ENCODE results near the gene TPGS2.
A peak's percentile ranks its signal among the peaks of the same experiment; 100 is the strongest.
"Not testable (repeated sequence)": the region's sequence is repeated elsewhere in the genome, so short reads cannot be mapped to it uniquely, and the experiment has no call there.

The TPGS2 gene

DNA sequence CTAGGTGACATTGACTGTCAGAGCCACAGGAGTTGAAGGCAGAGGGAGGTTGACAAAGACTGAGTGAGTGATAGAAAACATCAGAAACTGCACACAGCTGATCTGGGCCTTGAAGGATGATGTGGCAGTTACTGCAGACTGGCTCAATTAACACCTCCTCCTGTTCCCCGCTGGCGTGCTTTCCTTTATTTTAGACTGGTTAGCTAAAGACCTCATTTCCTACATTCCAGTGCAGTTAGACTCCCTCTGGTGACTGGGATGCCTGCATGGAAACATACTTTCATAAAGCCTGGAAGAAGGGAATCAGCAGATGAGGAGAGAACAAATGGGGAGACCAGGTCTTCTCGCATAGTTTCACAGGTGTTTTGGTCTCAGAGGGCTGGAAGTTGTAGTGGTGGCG lies 7.1 kb downstream of the TPGS2 start:
- no peak for DNase-seq (ENCODE audit: low spot score)

DNA sequence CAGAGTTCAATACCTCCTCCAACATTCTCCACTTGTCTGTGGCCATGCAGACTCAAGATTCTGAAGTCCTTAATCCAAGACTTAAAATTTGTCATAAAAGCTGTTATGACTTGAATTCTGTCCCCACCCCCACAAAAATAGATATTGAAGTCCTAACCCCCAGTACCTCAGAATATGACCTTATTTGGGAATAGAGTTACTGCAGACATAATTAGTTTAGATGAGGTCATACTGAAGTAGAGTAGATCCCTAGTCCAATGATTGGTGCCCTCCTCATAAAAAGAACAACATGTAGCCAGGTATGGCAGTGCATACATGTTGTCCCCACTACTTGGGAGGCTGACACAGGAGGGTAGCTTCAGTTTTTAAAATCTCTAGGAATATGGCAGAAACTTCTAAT lies 9.2 kb downstream of the TPGS2 start:
- DNase-seq (ENCODE audit: low spot score) = no peak

DNA sequence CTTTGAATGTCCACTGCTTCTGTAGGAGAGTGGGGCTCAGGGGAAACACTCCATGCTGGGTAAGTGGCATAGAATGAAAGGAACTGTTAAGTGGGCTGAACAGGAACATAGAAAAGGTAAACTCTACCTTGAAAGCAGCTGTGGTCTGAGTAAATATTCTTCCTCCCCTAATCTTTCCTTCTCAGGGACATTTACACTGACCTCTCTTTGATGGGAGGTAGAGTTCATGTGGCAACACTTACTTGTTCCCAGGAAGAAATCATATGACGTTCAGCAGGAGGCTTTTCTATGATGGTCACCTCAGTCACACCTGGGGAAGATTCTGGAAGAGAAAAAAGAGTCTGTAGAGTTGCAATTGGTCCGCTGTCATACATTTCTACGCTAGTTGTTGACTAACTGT lies 10.2 kb downstream of the TPGS2 start:
- no peak for DNase-seq (ENCODE audit: low spot score)

DNA sequence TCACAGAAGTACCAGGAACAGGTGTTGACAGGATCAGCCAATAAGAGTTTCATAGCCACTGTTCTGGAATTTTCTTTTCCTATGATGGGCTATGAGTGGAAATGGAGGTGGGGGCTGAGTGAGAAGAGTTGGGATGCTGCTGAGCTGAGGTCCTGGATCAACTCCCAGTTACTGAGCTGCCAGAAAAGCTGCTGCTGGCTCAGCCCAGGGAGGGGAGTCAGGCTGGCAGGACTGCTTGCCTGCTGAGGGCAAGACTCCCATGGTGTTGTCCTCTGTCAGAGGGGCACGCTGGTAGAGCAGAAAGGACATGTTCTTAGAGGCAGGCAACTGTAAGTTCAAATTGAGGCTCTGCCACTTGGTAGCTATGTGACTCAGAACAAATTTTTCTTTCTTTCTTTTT lies 11.8 kb downstream of the TPGS2 start:
- no peak for DNase-seq (ENCODE audit: low spot score)

DNA sequence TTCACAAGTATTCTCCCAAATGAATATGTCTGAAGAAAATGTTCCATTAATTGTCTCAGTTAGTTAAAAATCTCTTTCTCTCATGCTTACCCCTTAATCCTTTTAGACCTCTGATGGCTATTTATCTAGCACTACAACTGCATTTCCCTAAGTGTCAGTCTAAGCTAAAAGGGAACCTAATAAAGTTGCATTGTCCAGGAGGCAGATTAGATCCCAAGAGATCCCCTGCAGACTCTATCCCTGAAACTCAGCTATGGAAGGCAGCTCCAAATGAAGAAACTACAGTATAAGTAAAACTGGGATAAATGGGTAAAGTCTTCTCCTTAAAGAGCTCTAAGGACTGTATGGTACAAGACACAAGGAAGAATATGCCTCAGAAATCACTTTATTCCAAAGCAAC lies 12.7 kb downstream of the TPGS2 start:
- DNase-seq (ENCODE audit: low spot score) = not testable (repeated sequence)

DNA sequence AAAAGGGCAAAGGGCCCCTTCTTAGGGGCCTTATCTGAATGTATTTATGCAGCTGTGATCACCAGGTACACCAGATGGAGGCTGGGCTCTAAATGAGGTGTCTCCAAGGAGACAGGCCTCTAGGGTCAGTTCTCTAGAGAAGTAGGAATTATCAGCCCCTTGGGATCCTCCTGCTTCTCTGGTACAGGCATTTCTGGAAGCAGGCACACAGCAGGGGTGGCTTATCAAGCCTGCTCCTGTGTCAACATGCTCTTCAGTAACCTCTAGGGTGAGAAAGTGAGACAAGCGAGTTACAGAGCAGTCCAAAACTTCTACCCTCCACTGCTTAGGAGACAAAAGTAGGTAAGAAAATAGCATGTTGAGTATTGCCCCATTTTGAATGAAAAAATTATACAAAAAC lies 13.8 kb downstream of the TPGS2 start:
- DNase-seq (ENCODE audit: low spot score) = no peak

- no peak for DNase-seq (ENCODE audit: low spot score)
Measured at GRCh38 chr18:36813824-36814223, 15.0 kb downstream of the TPGS2 start.

GRCh38 chr18:36813101-36813775 lies 15.6 kb downstream of the TPGS2 start:
- no peak for DNase-seq (ENCODE audit: low spot score)

DNA sequence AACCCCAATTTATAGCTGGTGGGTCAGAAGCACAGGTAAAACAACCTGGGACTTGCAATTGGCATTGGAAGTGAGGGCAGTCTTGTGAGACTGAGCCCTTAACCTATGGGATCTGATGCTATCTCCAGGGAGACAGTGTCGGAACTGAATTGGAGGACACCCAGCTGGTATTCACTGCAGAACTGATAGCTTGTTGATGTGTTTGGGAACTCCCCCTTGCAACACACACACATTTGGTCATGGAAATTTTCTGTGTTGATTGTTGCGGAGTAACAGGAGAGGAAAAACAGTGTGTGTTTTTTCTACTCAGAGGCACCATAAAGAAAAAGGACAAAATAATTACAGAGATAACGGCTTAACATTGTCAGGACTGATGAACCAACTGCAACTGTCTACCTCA lies 16.1 kb downstream of the TPGS2 start:
- DNase-seq (ENCODE audit: low spot score) = no peak

GRCh38 chr18:36811955-36812354 lies 16.8 kb downstream of the TPGS2 start:
- DNase-seq (ENCODE audit: low spot score) = no peak

DNA sequence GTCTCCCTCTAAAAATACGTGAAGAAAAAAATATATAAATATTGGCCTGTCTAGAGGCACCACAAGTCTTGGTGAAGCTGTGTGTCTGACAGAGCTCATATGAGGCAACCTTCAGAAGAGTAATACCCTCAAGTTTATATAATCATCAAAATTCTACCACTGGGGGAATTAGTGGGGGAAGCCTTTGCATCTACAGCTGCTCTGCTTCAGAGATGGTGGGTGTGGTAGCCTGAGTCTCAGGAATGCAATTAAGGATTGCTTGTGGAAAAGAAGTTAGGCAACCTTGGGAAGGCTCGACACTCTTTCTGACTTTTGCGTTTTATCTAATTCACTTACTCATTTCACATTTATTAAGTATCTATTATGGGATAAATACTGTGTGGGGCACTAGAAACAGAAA lies 17.4 kb downstream of the TPGS2 start:
- DNase-seq (ENCODE audit: low spot score) = no peak

DNA sequence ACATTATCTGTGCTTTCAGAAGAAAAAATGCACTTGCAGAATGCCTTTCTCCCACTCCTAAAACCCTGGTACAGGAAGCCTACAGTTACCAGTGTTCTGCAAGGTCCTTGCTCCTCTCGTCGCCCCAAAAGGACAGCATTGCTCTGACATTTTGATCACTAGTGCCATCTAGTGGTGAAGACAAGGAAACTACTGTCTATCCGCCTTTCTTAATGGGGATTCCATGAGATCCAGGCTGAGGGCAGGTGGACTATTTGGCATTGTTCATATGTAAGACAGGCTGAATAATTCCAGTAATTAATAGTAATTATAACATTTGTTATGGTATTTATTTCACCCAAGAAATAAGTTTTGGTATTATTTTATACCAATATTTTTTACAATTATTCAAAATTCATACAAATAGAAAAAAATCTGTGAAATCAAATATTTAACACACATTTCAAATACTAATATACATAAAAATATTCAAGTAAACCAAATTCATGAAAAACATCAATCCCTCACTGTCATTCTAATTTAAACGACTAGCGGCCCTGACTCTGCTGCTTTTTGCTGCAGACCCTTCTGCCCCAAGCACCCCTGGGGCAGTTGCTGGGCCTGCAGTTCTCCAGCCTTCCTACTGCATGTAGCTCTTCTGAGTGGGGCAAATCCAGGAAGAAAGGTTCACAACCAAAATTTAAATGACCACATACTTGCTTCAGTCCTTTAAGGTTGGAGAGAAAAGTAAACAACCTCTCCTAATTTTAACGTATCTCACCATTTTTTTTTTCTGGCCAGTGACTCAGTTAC lies 19.0 kb downstream of the TPGS2 start:
- peak; percentile 78 for DNase-seq (ENCODE audit: low spot score)

DNA sequence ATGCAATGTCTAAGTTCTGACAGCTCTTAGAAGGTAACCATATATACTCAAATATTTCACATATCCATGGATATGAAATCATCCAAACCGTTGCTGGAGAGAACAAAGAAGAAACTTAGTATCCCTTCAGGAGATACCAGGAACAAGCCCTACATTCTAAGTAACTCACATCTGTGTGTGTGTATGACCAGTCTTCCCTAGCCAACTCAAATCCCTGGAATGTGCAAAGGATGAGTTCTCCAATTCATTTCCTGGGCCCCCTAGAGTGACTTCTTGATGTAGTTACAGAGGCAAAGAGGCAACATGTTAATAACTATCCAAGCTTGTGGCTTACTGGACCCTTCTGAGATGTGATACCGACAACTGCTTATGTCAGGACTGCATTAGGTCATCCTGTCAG lies 20.1 kb downstream of the TPGS2 start:
- DNase-seq (ENCODE audit: low spot score) = peak; percentile 90

- no peak for DNase-seq (ENCODE audit: low spot score)
Measured at GRCh38 chr18:36805105-36805504, 23.7 kb downstream of the TPGS2 start.

DNA sequence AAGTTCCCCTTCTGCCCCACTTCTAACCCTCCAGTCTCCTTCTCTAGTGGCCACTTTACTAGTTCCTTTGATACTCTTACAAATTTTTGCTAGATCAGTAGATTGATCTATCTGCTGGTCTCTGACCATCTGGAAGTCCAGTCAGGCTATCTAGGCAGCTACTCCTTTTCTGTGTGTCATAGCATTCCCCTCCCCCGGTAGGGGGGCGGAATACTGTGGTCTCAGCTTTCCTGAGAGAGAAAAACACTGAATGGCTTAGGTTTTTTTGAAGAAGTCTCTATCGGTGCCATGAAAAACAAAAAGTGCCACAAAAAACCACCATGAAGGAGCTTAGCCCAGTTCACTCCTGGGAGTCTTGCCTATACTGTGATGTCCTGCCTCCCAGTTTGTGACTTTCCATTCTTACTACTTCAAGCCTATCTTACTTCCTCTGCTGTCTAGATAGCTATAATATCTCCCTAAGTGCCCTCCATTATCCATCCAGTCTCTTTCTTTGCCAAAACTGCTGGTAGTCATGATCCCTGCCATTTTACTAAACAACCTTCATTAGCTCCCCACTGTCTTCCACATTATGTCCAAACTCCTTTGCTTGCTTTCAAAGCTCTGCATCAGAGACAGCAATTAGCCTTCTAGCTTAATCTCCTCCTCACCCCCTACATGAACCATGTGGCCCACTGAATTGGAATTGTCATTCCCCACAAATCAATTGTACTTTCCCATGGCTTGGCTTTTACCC lies 29.9 kb downstream of the TPGS2 start:
- DNase-seq (ENCODE audit: low spot score) = no peak

- no peak for DNase-seq (ENCODE audit: low spot score)
Measured at GRCh38 chr18:36792634-36793283, 36.0 kb downstream of the TPGS2 start.

DNA sequence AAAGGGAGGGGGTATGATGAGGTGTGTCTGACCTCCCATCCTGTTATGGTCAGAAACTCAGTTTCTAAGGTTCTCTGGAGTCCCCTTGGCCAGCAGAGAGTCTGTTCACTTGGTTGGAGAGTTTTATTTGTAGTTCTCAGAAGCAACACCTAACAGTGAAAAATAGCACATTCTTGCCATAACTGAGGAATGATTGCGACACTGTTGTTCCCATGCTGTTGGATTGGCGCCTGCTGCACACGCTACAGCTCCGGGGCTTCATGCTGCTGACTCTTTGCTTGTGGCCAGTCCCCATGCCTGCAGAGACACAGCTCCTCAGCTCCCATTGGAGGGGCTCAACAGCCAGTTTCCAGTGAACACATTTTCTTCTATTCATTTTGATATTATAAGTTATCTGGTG lies 42.1 kb downstream of the TPGS2 start:
- DNase-seq (ENCODE audit: low spot score) = peak; percentile 60

GRCh38 chr18:36783792-36784191 lies 45.0 kb downstream of the TPGS2 start:
- no peak for DNase-seq (ENCODE audit: low spot score)

GRCh38 chr18:36782710-36783109 lies 46.1 kb downstream of the TPGS2 start:
- no peak for DNase-seq (ENCODE audit: low spot score)

GRCh38 chr18:36780748-36781147 lies 48.1 kb downstream of the TPGS2 start:
- DNase-seq (ENCODE audit: low spot score) = no peak

DNA sequence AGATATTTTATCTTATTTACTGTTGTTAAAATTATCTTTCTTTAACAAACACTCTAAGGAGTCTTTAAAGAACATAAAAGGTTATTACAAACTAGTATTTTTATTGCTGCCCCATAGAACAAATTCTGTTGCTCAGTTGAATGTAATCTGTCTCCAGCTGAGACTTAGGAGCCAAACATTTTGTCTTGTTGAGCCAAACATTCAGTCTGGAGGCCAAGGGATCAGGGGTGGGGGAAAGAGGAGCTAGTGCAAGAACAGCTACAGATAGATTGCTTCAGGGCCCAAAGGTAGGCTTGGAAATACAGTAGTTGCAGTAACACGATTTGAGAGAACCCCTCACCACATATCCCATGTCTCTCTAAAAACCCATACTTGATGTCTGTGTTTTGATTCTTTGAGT lies 51.2 kb downstream of the TPGS2 start:
- DNase-seq (ENCODE audit: low spot score) = no peak

DNA sequence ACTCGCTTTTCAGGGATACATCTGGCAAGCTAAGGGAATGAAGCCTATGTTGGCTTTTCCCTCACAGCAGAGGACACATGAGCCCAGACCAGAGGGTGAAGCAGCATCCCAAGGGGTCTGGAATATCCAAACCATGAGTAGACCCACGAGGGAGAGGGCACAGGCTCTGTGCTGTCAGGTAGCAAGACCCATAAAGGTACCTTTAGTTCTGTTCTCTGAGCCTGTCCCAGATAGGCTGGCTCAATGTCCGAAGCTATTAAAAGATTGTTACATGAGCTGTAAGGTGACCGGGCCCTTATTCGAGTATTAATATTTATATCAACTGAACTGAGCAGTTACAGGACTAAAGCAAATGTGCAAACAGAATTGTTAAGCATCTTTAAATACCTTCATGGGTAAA lies 52.2 kb downstream of the TPGS2 start:
- DNase-seq (ENCODE audit: low spot score) = no peak

DNA sequence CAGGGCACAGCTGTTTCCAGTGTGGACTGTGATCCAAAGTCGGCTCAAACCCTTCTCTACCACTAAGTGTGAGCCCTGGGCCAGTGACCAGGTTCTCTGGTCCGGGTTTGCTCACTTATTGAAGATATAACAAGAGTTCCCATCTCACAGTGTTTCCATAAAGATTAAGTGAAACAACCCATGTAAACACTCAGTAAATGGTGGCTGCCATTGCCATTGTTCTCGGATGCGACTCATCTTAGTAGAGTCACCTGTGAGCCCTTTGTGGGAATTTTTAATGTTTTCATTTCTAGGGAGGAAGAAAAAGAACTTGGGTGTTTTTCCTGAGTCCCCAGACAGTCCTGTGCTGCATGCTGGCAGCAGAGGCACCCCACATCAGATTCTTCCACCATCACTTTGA lies 53.4 kb downstream of the TPGS2 start:
- no peak for DNase-seq (ENCODE audit: low spot score)

Data from kidney tubule cell (primary cell).